Measurements from ENCODE around the gene SLC38A2.

GRCh38 chr12:46388427-46389021, 16.0 kb upstream of the SLC38A2 start:
- no peak for TF ChIP-seq CTCF (IDR thresholded peaks at IDR 0.05)
- no peak for TF ChIP-seq POLR2AphosphoS5 (IDR thresholded peaks at IDR 0.05)
- no peak for TF ChIP-seq POLR2A (IDR thresholded peaks at IDR 0.05)
- no peak for TF ChIP-seq EP300 (IDR thresholded peaks at IDR 0.05; ENCODE audit: low read depth)

Data from transverse colon (tissue), 4 donors.